HEK293 (cell line): ENCODE results near the gene ATXN2.

Experiments
- CTCF ChIA-PET: fragments of 350-600 bp; formaldehyde crosslinking; extraction: SDS; loops from one replicate; lab custom pipeline; 2021; ENCODE audit warnings: antibody characterized with exemption; lab: Yijun Ruan, JAX
- POLR2A ChIA-PET: fragments of 300-600 bp; formaldehyde crosslinking; extraction: SDS; loops from one replicate; lab custom pipeline; 2020; ENCODE audit warnings: antibody characterized with exemption, inconsistent platforms; lab: Yijun Ruan, JAX
- H3K27ac ChIP-seq: fragments of 200-500 bp; sonication (Bioruptor generic); 2 replicates; pipeline ENCODE4 v1.5.1; 2014; ENCODE audit warnings: low read depth, low read length, control low read depth, inconsistent platforms; ENCODE audit errors: extremely low read depth
- H3K36me3 ChIP-seq, 2 experiments: fragments of 200-500 bp in 1 of 2; sonication (Bioruptor generic) in 1 of 2; 1 replicate in 1 of 2; 2 replicates in 1 of 2; pipeline ENCODE4 v1.5.1; 2014 to 2017; ENCODE audit warnings: inconsistent platforms in 2 of 2, low read length in 2 of 2; ENCODE audit not compliant: control insufficient read depth in 2 of 2, insufficient read depth in 1 of 2
- H3K4me1 ChIP-seq: fragments of 200-500 bp; sonication (Bioruptor generic); 2 replicates; pipeline ENCODE4 v1.5.1; 2014; ENCODE audit warnings: mild to moderate bottlenecking, low read length, inconsistent platforms; ENCODE audit not compliant: control insufficient read depth, insufficient read depth
- H3K4me3 ChIP-seq: 2 replicates; pipeline ENCODE4 v1.5.1; 2011; ENCODE audit warnings: low read depth, mild to moderate bottlenecking, control low read depth, low read length, moderate library complexity
- H3K9me3 ChIP-seq: fragments of 200-500 bp; sonication (Bioruptor generic); 2 replicates; pipeline ENCODE4 v1.5.1; 2014; ENCODE audit warnings: low read depth, low read length, inconsistent platforms; ENCODE audit not compliant: control insufficient read depth, insufficient read depth
- BCL11B ChIP-seq: fragments of 450-650 bp; formaldehyde crosslinking; IDR thresholded peaks from 2 replicates; pipeline ENCODE4 v1.5.1; 2016; ENCODE audit warnings: low read depth, missing biosample characterization, missing genetic modification characterization
- GLIS1 ChIP-seq: fragments of 450-650 bp; formaldehyde crosslinking; IDR thresholded peaks from 2 replicates; pipeline ENCODE4 v1.5.1; 2016; ENCODE audit warnings: missing biosample characterization, missing genetic modification characterization
- GLIS2 ChIP-seq: fragments of 450-650 bp; formaldehyde crosslinking; IDR thresholded peaks from 2 replicates; pipeline ENCODE4 v1.5.1; 2016; ENCODE audit warnings: missing biosample characterization, missing genetic modification characterization
- KLF1 ChIP-seq: fragments of 450-650 bp; formaldehyde crosslinking; IDR thresholded peaks from 2 replicates; pipeline ENCODE4 v1.5.1; 2016; ENCODE audit warnings: missing biosample characterization, missing genetic modification characterization
- KLF9 ChIP-seq: fragments of 450-650 bp; formaldehyde crosslinking; IDR thresholded peaks from 2 replicates; pipeline ENCODE4 v1.5.1; 2016; ENCODE audit warnings: missing biosample characterization, missing genetic modification characterization, low read depth
- MZF1 ChIP-seq: fragments of 450-650 bp; formaldehyde crosslinking; IDR thresholded peaks from 2 replicates; pipeline ENCODE4 v1.5.1; 2017; ENCODE audit warnings: missing biosample characterization, missing genetic modification characterization, borderline replicate concordance
- SCRT1 ChIP-seq: fragments of 450-650 bp; formaldehyde crosslinking; IDR thresholded peaks from 2 replicates; pipeline ENCODE4 v1.5.1; 2016; ENCODE audit warnings: missing biosample characterization, missing genetic modification characterization, borderline replicate concordance
- ZBTB21 ChIP-seq: fragments of 450-650 bp; formaldehyde crosslinking; IDR thresholded peaks from 2 replicates; pipeline ENCODE4 v1.5.1; 2017; ENCODE audit warnings: missing biosample characterization, missing genetic modification characterization
- ZBTB48 ChIP-seq: fragments of 450-650 bp; formaldehyde crosslinking; IDR thresholded peaks from 2 replicates; pipeline ENCODE4 v1.5.1; 2016; ENCODE audit warnings: missing biosample characterization, missing genetic modification characterization
- ZBTB8A ChIP-seq: fragments of 450-650 bp; formaldehyde crosslinking; IDR thresholded peaks from 2 replicates; pipeline ENCODE4 v1.5.1; 2016; ENCODE audit warnings: missing biosample characterization, missing genetic modification characterization
- ZIC2 ChIP-seq: fragments of 450-650 bp; formaldehyde crosslinking; IDR thresholded peaks from 2 replicates; pipeline ENCODE4 v1.5.1; 2016; ENCODE audit warnings: missing biosample characterization, missing genetic modification characterization
- ZNF114 ChIP-seq: fragments of 450-650 bp; formaldehyde crosslinking; IDR thresholded peaks from 2 replicates; pipeline ENCODE4 v1.5.0; 2017; ENCODE audit warnings: missing biosample characterization, missing genetic modification characterization
- ZNF132 ChIP-seq: fragments of 450-650 bp; formaldehyde crosslinking; IDR thresholded peaks from 2 replicates; pipeline ENCODE4 v1.5.1; 2017; ENCODE audit warnings: missing biosample characterization, missing genetic modification characterization, borderline replicate concordance
- ZNF239 ChIP-seq: fragments of 450-650 bp; formaldehyde crosslinking; IDR thresholded peaks from 2 replicates; pipeline ENCODE4 v1.5.1; 2016; ENCODE audit warnings: missing biosample characterization, missing genetic modification characterization
- ZNF292 ChIP-seq: fragments of 450-650 bp; formaldehyde crosslinking; IDR thresholded peaks from 2 replicates; pipeline ENCODE4 v1.5.1; 2016; ENCODE audit warnings: low read depth, missing biosample characterization, missing genetic modification characterization, borderline replicate concordance
- ZNF394 ChIP-seq: fragments of 450-650 bp; formaldehyde crosslinking; IDR thresholded peaks from 2 replicates; pipeline ENCODE4 v1.5.1; 2016; ENCODE audit warnings: missing biosample characterization, missing genetic modification characterization, mild to moderate bottlenecking, moderate library complexity, borderline replicate concordance
- ZNF423 ChIP-seq: fragments of 450-650 bp; formaldehyde crosslinking; IDR thresholded peaks from 2 replicates; pipeline ENCODE4 v1.5.1; 2016; ENCODE audit warnings: missing biosample characterization, missing genetic modification characterization
- ZNF433 ChIP-seq: fragments of 450-650 bp; formaldehyde crosslinking; IDR thresholded peaks from 2 replicates; pipeline ENCODE4 v1.5.1; 2016; ENCODE audit warnings: missing biosample characterization, missing genetic modification characterization, low read depth
- ZNF510 ChIP-seq: fragments of 450-650 bp; formaldehyde crosslinking; IDR thresholded peaks from 2 replicates; pipeline ENCODE4 v1.5.1; 2018; ENCODE audit warnings: mild to moderate bottlenecking, missing genetic modification characterization, missing biosample characterization; ENCODE audit not compliant: insufficient replicate concordance
- ZNF548 ChIP-seq: fragments of 450-650 bp; formaldehyde crosslinking; IDR thresholded peaks from 2 replicates; pipeline ENCODE4 v1.5.1; 2016; ENCODE audit warnings: missing biosample characterization, missing genetic modification characterization
- ZNF558 ChIP-seq: fragments of 450-650 bp; formaldehyde crosslinking; IDR thresholded peaks from 2 replicates; pipeline ENCODE4 v1.5.1; 2016; ENCODE audit warnings: missing biosample characterization, missing genetic modification characterization
- ZNF600 ChIP-seq: fragments of 450-650 bp; formaldehyde crosslinking; IDR thresholded peaks from 2 replicates; pipeline ENCODE4 v1.5.1; 2016; ENCODE audit warnings: missing biosample characterization, missing genetic modification characterization
- ZNF777 ChIP-seq: fragments of 450-650 bp; formaldehyde crosslinking; IDR thresholded peaks from 2 replicates; pipeline ENCODE4 v1.5.1; 2017; ENCODE audit warnings: missing biosample characterization, missing genetic modification characterization, borderline replicate concordance
- TF ChIP-seq, protein P1 (sequence below): fragments of 450-650 bp; formaldehyde crosslinking; optimal IDR thresholded peaks from 2 replicates; pipeline ENCODE3; 2016; ENCODE audit warnings: missing biosample characterization, mild to moderate bottlenecking, missing genetic modification characterization
- TF ChIP-seq, protein P2 (sequence below): fragments of 450-650 bp; formaldehyde crosslinking; IDR thresholded peaks from 2 replicates; pipeline ENCODE4 v1.5.1; 2016; ENCODE audit warnings: missing biosample characterization, missing genetic modification characterization
- TF ChIP-seq, protein P3 (sequence below): fragments of 450-650 bp; formaldehyde crosslinking; IDR thresholded peaks from 2 replicates; pipeline ENCODE4 v1.5.1; 2016; ENCODE audit warnings: missing biosample characterization, missing genetic modification characterization

Gene ATXN2

DNA sequence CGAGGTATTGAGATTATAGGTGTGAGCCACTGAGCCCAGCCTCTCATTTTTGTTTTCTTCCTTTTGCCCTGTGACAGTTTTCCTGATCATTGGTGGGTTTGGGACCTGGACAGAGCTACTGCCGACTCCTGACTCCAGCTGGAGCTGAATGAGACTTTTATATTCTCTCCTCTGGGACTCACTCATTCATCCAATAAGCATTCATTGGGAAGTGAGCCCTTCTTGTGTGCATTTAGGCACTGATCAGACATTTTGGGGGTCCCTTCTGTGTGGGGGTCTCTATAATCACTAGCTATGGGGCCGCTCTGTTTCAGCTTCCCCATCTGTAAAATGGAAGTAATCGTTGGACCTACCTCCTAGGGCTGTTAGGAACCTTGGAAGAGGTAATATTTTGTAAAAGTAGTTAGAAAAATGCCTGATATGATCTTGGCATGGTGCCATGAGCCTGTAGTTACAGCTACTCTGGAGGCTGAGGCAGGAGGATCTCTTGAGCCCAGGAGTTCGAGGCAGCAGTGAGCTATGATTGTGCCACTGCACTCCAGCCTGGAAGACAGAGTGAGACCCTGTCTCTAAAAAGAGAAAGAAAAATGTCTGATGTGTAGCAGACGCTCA is 186.2 kb downstream of the ATXN2 start:
- TF ChIP-seq ZNF394 (tag by site-specific recombination) (no peak), ZNF132 (tag by site-specific recombination) (no peak), KLF9 (no peak), BCL11B (tag by site-specific recombination) (no peak), ZNF558 (tag by site-specific recombination) (no peak), ZNF114 (no peak), ZNF777 (tag by site-specific recombination) (no peak), ZNF433 (tag by site-specific recombination) (no peak), ZNF548 (tag by site-specific recombination) (no peak), ZNF510 (no peak), ZNF600 (tag by site-specific recombination) (no peak), KLF1 (tag by site-specific recombination) (no peak), MZF1 (tag by site-specific recombination) (no peak), GLIS2 (tag by site-specific recombination) (no peak), ZNF239 (no peak), ZBTB21 (no peak), SCRT1 (tag by site-specific recombination) (no peak)
- TF ChIP-seq, protein P1, sequence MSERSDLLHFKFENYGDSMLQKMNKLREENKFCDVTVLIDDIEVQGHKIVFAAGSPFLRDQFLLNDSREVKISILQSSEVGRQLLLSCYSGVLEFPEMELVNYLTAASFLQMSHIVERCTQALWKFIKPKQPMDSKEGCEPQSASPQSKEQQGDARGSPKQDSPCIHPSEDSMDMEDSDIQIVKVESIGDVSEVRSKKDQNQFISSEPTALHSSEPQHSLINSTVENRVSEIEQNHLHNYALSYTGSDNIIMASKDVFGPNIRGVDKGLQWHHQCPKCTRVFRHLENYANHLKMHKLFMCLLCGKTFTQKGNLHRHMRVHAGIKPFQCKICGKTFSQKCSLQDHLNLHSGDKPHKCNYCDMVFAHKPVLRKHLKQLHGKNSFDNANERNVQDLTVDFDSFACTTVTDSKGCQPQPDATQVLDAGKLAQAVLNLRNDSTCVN (tag by site-specific recombination): no peak
- TF ChIP-seq, protein P2, sequence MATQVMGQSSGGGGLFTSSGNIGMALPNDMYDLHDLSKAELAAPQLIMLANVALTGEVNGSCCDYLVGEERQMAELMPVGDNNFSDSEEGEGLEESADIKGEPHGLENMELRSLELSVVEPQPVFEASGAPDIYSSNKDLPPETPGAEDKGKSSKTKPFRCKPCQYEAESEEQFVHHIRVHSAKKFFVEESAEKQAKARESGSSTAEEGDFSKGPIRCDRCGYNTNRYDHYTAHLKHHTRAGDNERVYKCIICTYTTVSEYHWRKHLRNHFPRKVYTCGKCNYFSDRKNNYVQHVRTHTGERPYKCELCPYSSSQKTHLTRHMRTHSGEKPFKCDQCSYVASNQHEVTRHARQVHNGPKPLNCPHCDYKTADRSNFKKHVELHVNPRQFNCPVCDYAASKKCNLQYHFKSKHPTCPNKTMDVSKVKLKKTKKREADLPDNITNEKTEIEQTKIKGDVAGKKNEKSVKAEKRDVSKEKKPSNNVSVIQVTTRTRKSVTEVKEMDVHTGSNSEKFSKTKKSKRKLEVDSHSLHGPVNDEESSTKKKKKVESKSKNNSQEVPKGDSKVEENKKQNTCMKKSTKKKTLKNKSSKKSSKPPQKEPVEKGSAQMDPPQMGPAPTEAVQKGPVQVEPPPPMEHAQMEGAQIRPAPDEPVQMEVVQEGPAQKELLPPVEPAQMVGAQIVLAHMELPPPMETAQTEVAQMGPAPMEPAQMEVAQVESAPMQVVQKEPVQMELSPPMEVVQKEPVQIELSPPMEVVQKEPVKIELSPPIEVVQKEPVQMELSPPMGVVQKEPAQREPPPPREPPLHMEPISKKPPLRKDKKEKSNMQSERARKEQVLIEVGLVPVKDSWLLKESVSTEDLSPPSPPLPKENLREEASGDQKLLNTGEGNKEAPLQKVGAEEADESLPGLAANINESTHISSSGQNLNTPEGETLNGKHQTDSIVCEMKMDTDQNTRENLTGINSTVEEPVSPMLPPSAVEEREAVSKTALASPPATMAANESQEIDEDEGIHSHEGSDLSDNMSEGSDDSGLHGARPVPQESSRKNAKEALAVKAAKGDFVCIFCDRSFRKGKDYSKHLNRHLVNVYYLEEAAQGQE (tag by site-specific recombination): no peak
- TF ChIP-seq, all 188 proteins: peak for 0
- Histone ChIP-seq H3K27ac (0 out of 2 replicates have a peak overlapping the region, but pooled peaks have one; percentile 28), H3K36me3 (no peaks in the 10 kb centered on the region), H3K9me3 (no peaks in the 10 kb centered on the region), H3K4me1 (0 out of 2 replicates have a peak, but pooled peaks cover 4% of the 10 kb centered on the region), H3K4me3 (no peak overlapping the region)
- ChIA-PET POLR2A (interaction anchor here (0.6 kb wide), 1 partner anchor 67 kb away, joined by 13 read pairs; no protein-coding TSS in a partner anchor), CTCF (interaction anchor here (1.1 to 4.5 kb wide), 5 partner anchors 9 to 39 kb away, joined by 3 to 24 read pairs (median 5); no protein-coding TSS in a partner anchor)

DNA sequence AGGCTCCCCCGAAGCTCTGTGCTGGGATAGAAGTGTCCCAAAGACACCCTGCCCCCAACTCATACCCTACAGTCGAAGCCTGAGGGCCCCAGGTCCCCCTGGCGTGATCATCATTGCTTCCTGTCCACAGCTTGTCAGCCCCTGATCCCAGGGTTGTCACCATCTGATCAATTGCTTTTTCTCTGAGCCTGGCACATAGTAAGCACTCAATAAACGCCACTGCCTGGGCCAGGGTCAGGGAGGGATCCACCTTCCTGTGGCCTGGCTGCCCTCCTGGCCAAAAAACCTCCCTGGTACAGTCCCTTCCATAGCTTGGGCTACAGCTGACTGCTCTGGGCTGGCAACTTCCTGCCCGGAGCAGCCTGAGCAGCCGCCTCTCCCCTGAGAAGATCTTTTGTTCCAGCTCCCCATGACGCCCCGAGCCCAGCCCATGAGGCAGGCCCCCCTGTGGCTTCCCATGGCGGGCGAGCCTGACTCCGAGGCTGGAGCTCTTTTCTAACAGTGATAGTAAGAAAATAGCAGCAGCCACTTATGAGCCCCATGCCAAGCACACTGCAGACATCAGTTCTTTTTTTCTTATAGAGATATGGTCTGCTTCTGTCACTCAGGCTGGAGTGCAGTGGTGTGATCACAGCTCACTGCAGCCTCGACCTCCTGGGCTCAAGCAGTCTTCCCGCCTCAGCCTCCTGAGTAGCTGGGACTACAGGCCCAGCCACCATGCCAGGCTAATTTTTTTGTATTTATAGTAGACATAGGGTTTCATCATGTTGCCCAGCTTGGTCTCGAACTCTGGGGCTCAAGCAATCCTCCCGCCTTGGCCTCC is 186.9 kb downstream of the ATXN2 start:
- H3K36me3 ChIP-seq: no peaks in the 10 kb centered on the region
- 0 out of 2 replicates have a peak overlapping the region, but pooled peaks have one; percentile 28 for H3K27ac ChIP-seq
- 0 out of 2 replicates have a peak, but pooled peaks cover 4% of the 10 kb centered on the region for H3K4me1 ChIP-seq
- POLR2A ChIA-PET: no interaction called here
- H3K4me3 ChIP-seq: no peak overlapping the region
- no peaks in the 10 kb centered on the region for H3K9me3 ChIP-seq
- CTCF ChIA-PET: interaction anchor here (1.1 to 4.5 kb wide), 5 partner anchors 9 to 39 kb away, joined by 3 to 24 read pairs (median 5); no protein-coding TSS in a partner anchor
- TF ChIP-seq, protein P3, sequence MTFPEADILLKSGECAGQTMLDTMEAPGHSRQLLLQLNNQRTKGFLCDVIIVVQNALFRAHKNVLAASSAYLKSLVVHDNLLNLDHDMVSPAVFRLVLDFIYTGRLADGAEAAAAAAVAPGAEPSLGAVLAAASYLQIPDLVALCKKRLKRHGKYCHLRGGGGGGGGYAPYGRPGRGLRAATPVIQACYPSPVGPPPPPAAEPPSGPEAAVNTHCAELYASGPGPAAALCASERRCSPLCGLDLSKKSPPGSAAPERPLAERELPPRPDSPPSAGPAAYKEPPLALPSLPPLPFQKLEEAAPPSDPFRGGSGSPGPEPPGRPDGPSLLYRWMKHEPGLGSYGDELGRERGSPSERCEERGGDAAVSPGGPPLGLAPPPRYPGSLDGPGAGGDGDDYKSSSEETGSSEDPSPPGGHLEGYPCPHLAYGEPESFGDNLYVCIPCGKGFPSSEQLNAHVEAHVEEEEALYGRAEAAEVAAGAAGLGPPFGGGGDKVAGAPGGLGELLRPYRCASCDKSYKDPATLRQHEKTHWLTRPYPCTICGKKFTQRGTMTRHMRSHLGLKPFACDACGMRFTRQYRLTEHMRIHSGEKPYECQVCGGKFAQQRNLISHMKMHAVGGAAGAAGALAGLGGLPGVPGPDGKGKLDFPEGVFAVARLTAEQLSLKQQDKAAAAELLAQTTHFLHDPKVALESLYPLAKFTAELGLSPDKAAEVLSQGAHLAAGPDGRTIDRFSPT (tag by site-specific recombination): 0 out of 2 replicates have a peak, but pooled peaks have one; percentile 23
- TF ChIP-seq ZBTB48: no peak
- no peak for TF ChIP-seq ZNF292 (tag by site-specific recombination)
- TF ChIP-seq GLIS1 (tag by site-specific recombination): peak; percentile 96
- peak; percentile 84 for TF ChIP-seq ZNF423
- peak; percentile 36; the same call in 1 of the 2 replicates for TF ChIP-seq ZBTB8A (tag by site-specific recombination)
- TF ChIP-seq, protein P1 (tag by site-specific recombination): no peak
- peak; percentile 99 for TF ChIP-seq ZIC2 (tag by site-specific recombination)
